EH (cell line): ENCODE results near the gene FKBP1C.
"Not testable (repeated sequence)": the region's sequence is repeated elsewhere in the genome, so short reads cannot be mapped to it uniquely, and the experiment has no call there.

Experiments used
- DNase-seq: peaks from one replicate; pipeline ENCODE4 v3.0.0-alpha.2; 2015; ENCODE audit warnings: low read depth

Gene FKBP1C

GRCh38 chr6:63211343-63211742 lies at the start of gene FKBP1C:
Gene FKBP1C, plus strand, starts transcription at chr6:63211469.
- not testable (repeated sequence) for DNase-seq

- DNase-seq: not testable (repeated sequence)
Measured at GRCh38 chr6:63164047-63164803, 47.0 kb upstream of the FKBP1C start.

- no peak for DNase-seq
Measured at GRCh38 chr6:63174173-63174572, 37.1 kb upstream of the FKBP1C start.

GRCh38 chr6:63176181-63176580 lies 35.1 kb upstream of the FKBP1C start:
- no peak for DNase-seq

GRCh38 chr6:63180367-63180766 lies 30.9 kb upstream of the FKBP1C start:
- DNase-seq: no peak

GRCh38 chr6:63186970-63187369 lies 24.3 kb upstream of the FKBP1C start:
- DNase-seq: no peak

GRCh38 chr6:63188828-63189227 lies 22.4 kb upstream of the FKBP1C start:
- DNase-seq: no peak

- DNase-seq: no peak
Measured at GRCh38 chr6:63193324-63193723, 17.9 kb upstream of the FKBP1C start.

- DNase-seq: no peak
Measured at GRCh38 chr6:63197741-63198140, 13.5 kb upstream of the FKBP1C start.

GRCh38 chr6:63213325-63213724 lies 2.1 kb downstream of the FKBP1C start:
- DNase-seq: no peak

- DNase-seq: no peak
Measured at GRCh38 chr6:63214816-63215215, 3.5 kb downstream of the FKBP1C start.

- DNase-seq: no peak
Measured at GRCh38 chr6:63224179-63224578, 12.9 kb downstream of the FKBP1C start.

- DNase-seq: not testable (repeated sequence)
Measured at GRCh38 chr6:63225987-63226386, 14.7 kb downstream of the FKBP1C start.

- DNase-seq: not testable (repeated sequence)
Measured at GRCh38 chr6:63227928-63228894, 16.9 kb downstream of the FKBP1C start.

GRCh38 chr6:63230027-63230426 lies 18.8 kb downstream of the FKBP1C start:
- DNase-seq: not testable (repeated sequence)

GRCh38 chr6:63230511-63230910 lies 19.2 kb downstream of the FKBP1C start:
- DNase-seq: not testable (repeated sequence)

GRCh38 chr6:63236398-63236817 lies 25.1 kb downstream of the FKBP1C start:
- DNase-seq: no peak

GRCh38 chr6:63245420-63245819 lies 34.2 kb downstream of the FKBP1C start:
- no peak for DNase-seq

GRCh38 chr6:63245909-63246308 lies 34.6 kb downstream of the FKBP1C start:
- no peak for DNase-seq

- DNase-seq: no peak
Measured at GRCh38 chr6:63246581-63246980, 35.3 kb downstream of the FKBP1C start.

GRCh38 chr6:63249875-63250482 lies 38.7 kb downstream of the FKBP1C start:
- DNase-seq: no peak

GRCh38 chr6:63259153-63259552 lies 47.9 kb downstream of the FKBP1C start:
- no peak for DNase-seq
